Stimulated activated CD4-positive, alpha-beta T cell treated with anti-CD3 and anti-CD28 coated beads, Interleukin-1b, Interleukin-23, amount 100 ng/mL, for 1 hour (primary cell): ENCODE data around the gene BRICD5.
"Not testable (repeated sequence)": the region's sequence is repeated elsewhere in the genome, so short reads cannot be mapped to it uniquely, and the experiment has no call there.

Experiments used
- DNase-seq, 2 donors: peaks; one replicate each; pipeline ENCODE4 v3.0.0-alpha.2; 2020; ENCODE audit warnings: low read depth in 2 of 2

BRICD5 gene

DNA sequence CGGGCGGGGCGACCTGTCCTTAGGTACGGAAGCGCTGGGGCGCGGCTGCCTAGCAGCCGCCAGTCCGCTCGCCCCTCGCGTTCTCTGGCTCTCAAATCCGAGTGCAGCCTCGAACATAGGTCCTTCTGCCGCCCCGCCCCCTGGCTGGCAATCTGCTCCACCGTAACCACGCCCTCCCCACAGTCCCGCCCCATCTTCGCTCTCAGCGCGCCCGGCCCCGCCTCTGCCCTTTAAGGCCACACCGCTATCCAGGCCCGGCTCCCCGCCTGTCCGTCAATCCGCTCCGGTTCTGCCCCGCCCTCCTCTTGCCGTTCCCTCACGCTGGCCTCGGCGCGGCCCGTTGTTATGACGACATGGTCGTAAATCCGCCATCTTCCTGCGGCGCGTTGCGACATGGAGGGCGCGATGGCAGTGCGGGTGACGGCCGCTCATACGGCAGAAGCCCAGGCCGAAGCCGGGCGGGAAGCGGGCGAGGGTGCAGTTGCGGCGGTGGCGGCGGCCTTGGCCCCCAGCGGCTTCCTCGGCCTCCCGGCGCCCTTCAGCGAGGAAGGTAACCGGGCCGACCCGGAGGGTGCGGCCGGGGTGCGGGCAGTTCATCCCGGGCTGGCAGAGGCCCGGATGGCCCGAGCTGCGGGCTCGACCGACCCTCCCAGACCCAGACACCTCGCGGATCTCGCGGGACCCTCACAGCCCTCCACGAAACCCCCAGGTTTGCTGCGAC lies 12.7 kb upstream of the BRICD5 start, which contains the start of gene E4F1:
TSS of gene E4F1 (plus strand) at position 371 of the 721 bp plus-strand sequence. CDS start at position 394, 23 bp downstream.
- peak; percentile 98 to 99 for DNase-seq

GRCh38 chr16:2216330-2216729 lies 5.7 kb upstream of the BRICD5 start:
- no peak for DNase-seq

- DNase-seq: no peak
Observed at GRCh38 chr16:2214719-2214968, 4.0 kb upstream of the BRICD5 start, which contains the start of gene PGP. TSS of gene PGP (minus strand) at chr16:2214840. CDS start at chr16:2214777, 63 bp downstream.

GRCh38 chr16:2213817-2214718 lies 3.4 kb upstream of the BRICD5 start:
- no peak for DNase-seq

GRCh38 chr16:2212362-2213324 lies 2.0 kb upstream of the BRICD5 start:
- no peak for DNase-seq

GRCh38 chr16:2211923-2212347 lies 1.3 kb upstream of the BRICD5 start:
- no peak for DNase-seq

DNA sequence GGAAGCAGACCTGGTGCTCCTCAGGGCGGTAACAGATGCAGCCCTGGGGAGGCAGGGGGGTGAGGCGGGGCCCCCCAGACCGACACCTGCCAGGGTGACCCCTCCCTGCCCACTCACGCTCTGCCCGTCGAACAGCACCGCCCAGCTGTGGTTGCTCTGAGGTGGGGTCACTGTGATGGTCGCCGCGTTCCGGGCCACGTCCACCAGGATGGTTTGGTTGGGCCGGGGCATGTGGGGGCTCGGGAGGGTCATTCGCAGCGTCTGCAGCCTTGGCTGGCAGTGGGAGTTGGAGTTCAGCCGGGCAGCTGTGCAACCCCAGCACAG lies 692 bp downstream of the BRICD5 start:
- no peak for DNase-seq

DNA sequence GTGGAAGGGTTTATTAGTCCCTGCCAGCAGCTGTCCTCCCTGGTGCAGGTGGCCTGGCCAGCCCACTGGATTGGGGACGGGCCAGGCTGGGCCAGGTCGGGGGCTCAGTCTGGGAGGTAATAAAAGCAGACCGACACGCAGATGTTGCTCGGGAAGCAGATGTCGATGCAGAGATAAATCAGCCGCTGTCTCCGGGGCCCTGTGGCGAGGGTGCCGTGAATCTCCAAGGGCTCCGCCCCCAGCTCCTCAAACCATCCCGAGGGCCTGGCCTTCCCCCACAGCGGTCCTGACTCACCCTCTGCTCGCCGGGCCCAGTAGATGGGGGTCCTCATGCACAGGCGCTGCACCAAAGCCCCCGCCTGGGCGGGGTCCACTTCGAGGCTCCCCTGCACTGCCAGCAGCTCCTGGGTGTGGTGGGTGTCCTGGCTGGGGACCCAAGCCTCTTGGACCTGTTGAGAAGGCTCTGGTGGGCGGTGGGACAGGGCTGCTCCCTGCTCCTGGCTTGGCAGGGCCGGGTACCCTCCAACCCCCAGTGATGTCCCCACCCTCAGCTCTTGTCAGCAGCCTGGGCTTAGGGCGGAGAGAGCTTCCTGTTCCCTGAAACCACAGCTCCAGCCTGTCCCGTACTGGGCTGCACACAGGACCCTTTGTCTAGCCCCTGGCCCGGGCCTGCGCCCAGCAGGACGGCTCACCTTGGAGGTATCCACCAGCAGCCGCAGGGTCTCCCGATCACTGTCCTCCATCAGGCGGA lies 1.2 kb downstream of the BRICD5 start:
- DNase-seq: no peak

GRCh38 chr16:2208772-2209171 lies 1.9 kb downstream of the BRICD5 start:
- no peak for DNase-seq

DNA sequence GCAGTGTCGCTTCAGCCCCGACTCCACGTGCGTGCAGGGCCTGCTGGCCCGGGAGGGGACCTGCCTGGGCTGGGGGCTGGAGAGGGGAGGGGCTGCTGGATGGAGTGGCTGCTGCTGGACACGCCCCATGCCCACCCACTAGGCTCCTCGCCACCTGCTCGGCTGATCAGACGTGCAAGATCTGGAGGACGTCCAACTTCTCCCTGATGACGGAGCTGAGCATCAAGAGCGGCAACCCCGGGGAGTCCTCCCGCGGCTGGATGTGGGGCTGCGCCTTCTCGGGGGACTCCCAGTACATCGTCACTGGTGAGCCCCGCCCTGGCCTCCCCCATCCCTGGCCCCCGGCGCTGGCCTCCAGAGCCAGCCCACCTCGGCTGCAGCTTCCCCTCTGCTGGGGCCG lies 2.4 kb downstream of the BRICD5 start:
- no peak for DNase-seq

DNA sequence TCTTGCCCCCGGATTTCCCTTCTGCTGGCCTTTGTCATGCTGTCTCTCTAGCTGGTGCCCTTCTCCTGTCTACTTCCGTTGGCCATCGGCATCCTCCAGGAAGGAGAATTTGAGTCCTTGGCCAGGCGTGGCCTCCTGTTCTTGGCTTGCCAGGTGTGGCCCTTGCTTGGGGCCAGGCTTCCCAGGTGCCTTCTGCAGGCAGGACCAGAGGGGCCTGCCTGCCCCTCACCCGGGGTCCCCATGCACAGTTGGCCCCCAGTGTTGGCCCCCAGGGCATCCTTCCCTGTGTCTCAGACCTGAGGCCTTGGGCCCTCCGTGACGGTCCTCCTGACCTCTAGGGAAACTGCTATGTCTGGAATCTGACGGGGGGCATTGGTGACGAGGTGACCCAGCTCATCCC lies 2.8 kb downstream of the BRICD5 start:
- no peak for DNase-seq

- no peak for DNase-seq
Observed at GRCh38 chr16:2206780-2207433, 3.8 kb downstream of the BRICD5 start.

GRCh38 chr16:2206420-2206779 lies 4.3 kb downstream of the BRICD5 start:
- no peak for DNase-seq

GRCh38 chr16:2205967-2206313 lies 4.7 kb downstream of the BRICD5 start:
- no peak for DNase-seq

DNA sequence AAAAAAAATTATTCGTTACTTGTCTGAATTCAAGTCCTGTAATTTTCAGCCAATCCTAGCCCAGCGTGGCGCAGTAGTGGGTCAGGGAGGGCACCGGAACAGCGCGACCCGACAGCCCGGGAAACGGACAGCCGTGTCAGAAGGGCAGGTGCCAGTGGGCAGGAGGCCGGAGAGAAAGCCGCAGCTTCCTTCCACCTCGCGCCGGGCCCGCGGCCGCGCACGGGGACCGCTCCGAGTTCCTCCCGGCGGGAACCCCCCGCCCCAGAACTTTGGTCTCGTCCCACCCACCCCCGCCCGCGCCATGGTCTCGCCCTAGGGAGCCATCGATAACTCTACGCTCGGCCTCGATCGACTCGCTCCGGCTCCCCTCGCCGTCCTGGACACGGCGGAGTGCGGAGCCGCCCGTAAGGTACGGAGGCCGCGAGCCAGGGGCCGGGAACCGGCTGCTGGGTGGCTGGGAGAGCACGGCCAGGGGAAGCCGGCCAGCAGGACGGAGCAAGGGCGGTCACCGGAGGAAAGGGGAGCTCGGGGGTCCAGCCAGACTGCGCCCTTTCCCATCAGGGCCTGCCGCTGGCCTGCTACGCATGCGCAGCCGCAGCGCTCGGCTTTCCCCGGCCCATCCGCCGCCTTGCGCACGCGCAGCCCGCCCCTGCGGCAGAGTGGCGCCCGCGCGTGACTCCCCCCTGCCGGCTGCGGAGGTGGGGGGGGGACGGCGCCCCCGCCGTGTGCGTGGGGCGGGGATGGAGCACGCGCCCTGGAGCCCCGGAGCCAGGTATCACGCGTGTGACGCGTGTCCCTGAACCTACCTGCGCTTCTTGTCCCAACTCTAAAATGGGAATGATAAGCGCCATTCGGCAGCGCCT lies 5.3 kb downstream of the BRICD5 start, which contains the start of gene MLST8:
TSS of gene MLST8 (plus strand) at position 351 of the 863 bp plus-strand sequence. CDS start 632 bp downstream, outside the sequence.
- DNase-seq: peak; percentile 80 to 87

GRCh38 chr16:2204416-2205103 lies 6.1 kb downstream of the BRICD5 start:
- DNase-seq: no peak

GRCh38 chr16:2203119-2203688 lies 7.5 kb downstream of the BRICD5 start:
- not testable (repeated sequence) for DNase-seq

- no peak for DNase-seq
Observed at GRCh38 chr16:2200313-2200712, 10.3 kb downstream of the BRICD5 start.

- DNase-seq: no peak
Observed at GRCh38 chr16:2199621-2200139, 11.0 kb downstream of the BRICD5 start.
